ENCODE results near the gene TPRG1L.

DNA sequence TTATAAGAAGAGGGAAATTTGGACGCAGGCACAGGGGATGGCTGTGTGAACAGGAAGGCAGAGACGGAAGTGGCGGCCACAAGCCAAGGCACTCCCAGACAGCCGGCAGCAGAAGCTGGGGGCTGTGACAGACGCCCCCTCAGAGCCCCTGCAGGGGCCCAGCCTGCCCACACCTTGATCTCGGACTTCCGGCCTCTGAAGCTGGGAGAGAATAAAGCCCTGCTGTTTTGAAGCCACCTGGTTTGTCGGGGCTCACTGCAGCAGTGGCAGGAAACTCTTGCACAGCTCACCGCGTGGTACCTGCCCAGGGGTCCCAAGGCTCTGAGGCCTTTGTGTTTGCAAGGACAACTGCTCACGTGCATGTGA lies 27.2 kb upstream of the TPRG1L start:
- TF ChIP-seq SP7 (tag by site-specific recombination; IDR thresholded peaks at IDR 0.05): no peak
- TF ChIP-seq CTCF (tag by site-specific recombination; IDR thresholded peaks at IDR 0.05): no peak
- no peak for TF ChIP-seq ZNF658 (tag by site-specific recombination; IDR thresholded peaks at IDR 0.05)
- no peak for TF ChIP-seq ZSCAN16 (tag by site-specific recombination; IDR thresholded peaks at IDR 0.05)
- TF ChIP-seq REST (tag by site-specific recombination; IDR thresholded peaks at IDR 0.05): no peak
